ENCODE measurements around the gene PPP4R3B.

The PPP4R3B gene

GRCh38 chr2:55519938-55520885 lies 97.2 kb downstream of the PPP4R3B start:
- in situ Hi-C loops (cut with MboI; ENCODE audit: low sequenced_read_pairs), result no loop called here

DNA sequence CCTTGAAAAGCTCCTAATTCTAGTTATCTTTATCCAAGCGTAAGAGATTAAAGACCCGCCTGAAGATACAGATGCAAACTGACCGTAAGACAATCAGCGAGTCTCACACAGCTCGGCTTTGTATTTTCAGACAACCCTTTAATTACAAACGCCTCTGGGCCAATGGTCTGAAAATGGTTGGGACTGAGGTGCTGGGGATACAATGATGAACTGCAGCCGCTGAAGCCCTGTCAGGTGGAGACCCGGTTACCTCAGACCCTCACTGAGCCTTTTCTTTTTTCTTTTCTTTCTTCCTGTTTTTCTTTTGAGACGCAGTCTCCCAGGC lies 98.6 kb downstream of the PPP4R3B start:
- in situ Hi-C loops (cut with MboI; ENCODE audit: low sequenced_read_pairs), result no loop called here

DNA sequence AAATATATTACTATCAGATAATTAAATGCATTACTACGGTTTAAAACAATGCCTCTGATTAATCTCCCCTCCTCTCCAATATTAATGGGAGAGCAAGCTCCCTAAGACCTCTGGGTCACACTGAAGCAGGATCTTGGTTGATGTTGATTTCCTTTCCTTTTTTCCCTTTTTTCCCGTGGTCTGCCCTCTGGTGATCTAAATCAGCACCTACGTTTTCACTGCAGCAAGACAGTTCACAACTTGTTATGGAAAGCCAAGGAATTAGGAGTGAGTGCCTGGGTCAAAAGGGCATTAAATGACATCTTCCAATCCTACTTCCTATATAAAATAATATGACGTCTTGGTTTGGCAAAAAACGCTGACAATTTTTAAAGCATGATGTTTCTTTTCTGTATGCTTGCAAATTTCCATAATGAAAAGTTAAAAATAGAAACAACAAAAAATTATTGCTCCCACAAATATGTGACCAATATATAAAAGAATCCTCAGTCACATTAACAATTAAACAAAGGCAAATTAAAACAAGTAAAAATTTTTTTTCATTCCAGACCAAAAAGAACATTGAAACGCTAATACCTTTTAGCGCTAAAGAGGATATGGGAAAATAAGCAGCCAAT lies 105.8 kb downstream of the PPP4R3B start:
- in situ Hi-C loops (cut with MboI; ENCODE audit: low sequenced_read_pairs), result no loop called here

GRCh38 chr2:55502590-55503141 lies 114.8 kb downstream of the PPP4R3B start:
- in situ Hi-C loops (cut with MboI; ENCODE audit: low sequenced_read_pairs), result no loop called here

- in situ Hi-C loops (cut with MboI; ENCODE audit: low sequenced_read_pairs), result no loop called here
Measured at GRCh38 chr2:55500025-55500424, 117.4 kb downstream of the PPP4R3B start.

DNA sequence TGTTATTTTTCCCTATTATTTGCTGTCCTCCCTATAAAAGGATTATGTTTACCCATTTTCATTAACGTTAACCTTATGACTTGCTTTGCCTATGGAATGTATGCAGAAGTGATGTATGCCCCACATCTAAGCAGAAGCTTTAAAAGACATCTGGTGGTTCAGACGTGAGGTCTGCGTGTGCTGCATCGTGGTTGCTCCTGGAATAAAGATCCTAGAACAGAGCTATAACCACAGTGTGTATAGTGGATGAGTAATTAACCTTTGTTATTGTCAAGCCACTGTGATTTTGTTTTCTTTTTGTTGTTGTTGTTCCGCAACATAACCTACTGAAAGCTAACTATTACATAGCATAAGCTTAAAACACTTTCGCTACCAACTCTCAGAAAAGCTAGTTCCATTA lies 118.8 kb downstream of the PPP4R3B start:
- in situ Hi-C loops (cut with MboI; ENCODE audit: low sequenced_read_pairs), result no loop called here

Data from hTERT RPE-1 (cell line).